Mononuclear cell (primary cell): ENCODE results near the gene COBL. TPM values are rescaled to one million over a fixed set of nuclear protein-coding genes. Genes with fewer than 3 reads are reported as not detected.

Experiments used
- H3K27me3 ChIP-seq: 2 replicates; pipeline ENCODE4 v1.6.0; 2011; ENCODE audit warnings: low read length, control low read depth; ENCODE audit not compliant: insufficient read depth
- H3K4me1 ChIP-seq: 2 replicates; pipeline ENCODE4 v1.5.1; 2011; ENCODE audit warnings: mild to moderate bottlenecking, low read length, control low read depth; ENCODE audit not compliant: insufficient read depth
- H3K4me3 ChIP-seq: 2 replicates; pipeline ENCODE4 v1.5.1; 2011; ENCODE audit warnings: mild to moderate bottlenecking, low read length, moderate library complexity
- H3K9me3 ChIP-seq: 2 replicates; pipeline ENCODE4 v1.5.1; 2011; ENCODE audit warnings: low read depth, mild to moderate bottlenecking, control low read depth, low read length
- total RNA-seq: library from RNA; depleted of rRNA; stranded (reverse); fragments of >200 nt; gene quantifications from one replicate; pipeline ENCODE4 v1.2.3, GENCODE V29; 2012

The COBL gene
- total RNA-seq, 1 donor: 0.10 TPM

- no peaks in the 10 kb centered on the region for H3K27me3 ChIP-seq
- H3K9me3 ChIP-seq: no peaks in the 10 kb centered on the region
- H3K4me1 ChIP-seq: no peaks in the 10 kb centered on the region
- H3K4me3 ChIP-seq: no peak overlapping the region
Observed at GRCh38 chr7:51300762-51301674, 15.6 kb downstream of the COBL start.

- Histone ChIP-seq H3K27me3 (no peaks in the 10 kb centered on the region), H3K4me1 (no peaks in the 10 kb centered on the region), H3K4me3 (no peak overlapping the region), H3K9me3 (no peaks in the 10 kb centered on the region)
Observed at GRCh38 chr7:51299391-51300133, 17.0 kb downstream of the COBL start.

DNA sequence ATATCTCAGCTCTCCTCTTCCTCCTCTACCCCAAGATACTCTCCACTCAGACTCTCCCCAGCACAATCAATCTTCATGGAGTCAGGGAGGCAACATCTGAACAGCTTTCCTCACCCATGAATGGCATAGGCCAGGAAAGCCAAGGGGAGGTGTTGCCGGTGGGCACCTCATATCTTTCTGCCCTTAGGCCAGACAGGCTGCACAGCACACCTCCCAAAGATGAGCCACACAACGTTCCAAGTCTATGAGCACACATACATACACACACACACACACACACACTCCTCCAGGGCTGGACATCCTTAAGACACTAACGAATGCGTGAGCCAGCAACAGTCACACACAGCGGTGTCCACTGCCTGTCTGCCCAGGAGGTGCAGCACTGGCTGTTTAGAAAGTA is 17.7 kb downstream of the COBL start:
- no peaks in the 10 kb centered on the region for H3K27me3 ChIP-seq
- H3K4me3 ChIP-seq: no peak overlapping the region
- H3K9me3 ChIP-seq: no peaks in the 10 kb centered on the region
- H3K4me1 ChIP-seq: no peaks in the 10 kb centered on the region

GRCh38 chr7:51297986-51298385 is 18.6 kb downstream of the COBL start:
- Histone ChIP-seq H3K9me3 (no peaks in the 10 kb centered on the region), H3K4me3 (no peak overlapping the region), H3K27me3 (no peaks in the 10 kb centered on the region), H3K4me1 (no peaks in the 10 kb centered on the region)

DNA sequence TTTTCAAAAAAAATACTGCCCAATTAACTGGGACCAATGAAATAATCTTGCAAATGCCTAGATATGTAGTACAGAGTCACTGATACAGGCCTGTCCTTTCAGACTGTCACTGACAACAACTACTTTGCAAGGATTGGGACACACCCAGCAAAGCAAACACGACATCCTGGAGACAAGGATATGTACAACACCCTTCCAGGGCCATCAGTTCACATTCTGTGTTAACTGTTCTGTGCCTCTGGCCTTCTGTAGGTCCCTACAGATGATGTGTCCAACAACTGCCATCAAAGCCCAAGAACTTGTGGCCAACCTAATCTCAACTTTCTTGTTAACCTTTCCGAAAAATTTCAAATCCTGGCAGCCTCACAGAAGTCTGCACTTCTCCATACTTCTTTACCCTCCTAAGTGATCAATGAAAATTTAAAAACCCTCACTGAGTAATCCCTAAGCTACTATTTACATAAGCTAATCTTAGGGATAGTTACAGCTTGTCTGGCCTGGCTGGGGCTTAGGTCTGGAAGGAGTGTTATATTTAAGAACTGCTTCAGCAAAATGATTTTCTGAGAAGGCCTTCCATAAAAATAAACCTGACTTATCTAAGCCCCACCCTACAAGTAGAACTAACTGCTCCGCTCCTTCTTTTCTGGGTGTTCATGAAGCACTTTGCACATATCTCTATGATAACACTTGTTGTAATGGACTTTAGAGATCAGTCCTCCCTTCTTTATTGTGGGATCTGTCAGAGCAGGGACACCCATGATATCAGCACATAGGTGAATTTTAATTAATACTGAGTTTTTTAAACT is 21.0 kb downstream of the COBL start:
- Histone ChIP-seq H3K4me1 (no peaks in the 10 kb centered on the region), H3K27me3 (no peaks in the 10 kb centered on the region), H3K9me3 (no peaks in the 10 kb centered on the region), H3K4me3 (no peak overlapping the region)

DNA sequence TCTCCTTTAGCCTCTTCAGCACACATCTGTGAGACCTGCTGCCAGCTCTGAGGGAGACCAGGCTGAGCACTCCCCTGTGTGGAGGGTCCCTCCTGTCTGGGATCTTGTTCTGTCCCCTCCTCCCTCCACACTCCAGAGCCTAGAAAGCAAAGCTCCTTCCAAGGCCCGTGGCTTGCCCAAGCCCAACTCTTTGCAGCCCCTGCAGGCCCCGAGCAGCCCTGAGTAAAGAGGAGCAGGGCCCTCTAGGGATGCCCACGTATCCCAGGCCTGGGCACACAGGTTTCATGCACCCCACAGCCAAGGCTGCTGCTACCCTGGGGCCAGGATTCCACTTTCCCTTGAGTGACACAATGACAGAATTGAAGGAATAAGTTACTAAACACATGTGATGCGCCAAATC is 24.0 kb downstream of the COBL start:
- no peak overlapping the region for H3K4me3 ChIP-seq
- H3K4me1 ChIP-seq: no peaks in the 10 kb centered on the region
- H3K27me3 ChIP-seq: no peaks in the 10 kb centered on the region
- H3K9me3 ChIP-seq: no peaks in the 10 kb centered on the region

GRCh38 chr7:51290702-51291540 is 25.7 kb downstream of the COBL start:
- H3K9me3 ChIP-seq: no peaks in the 10 kb centered on the region
- H3K4me3 ChIP-seq: no peak overlapping the region
- H3K27me3 ChIP-seq: no peaks in the 10 kb centered on the region
- no peaks in the 10 kb centered on the region for H3K4me1 ChIP-seq

DNA sequence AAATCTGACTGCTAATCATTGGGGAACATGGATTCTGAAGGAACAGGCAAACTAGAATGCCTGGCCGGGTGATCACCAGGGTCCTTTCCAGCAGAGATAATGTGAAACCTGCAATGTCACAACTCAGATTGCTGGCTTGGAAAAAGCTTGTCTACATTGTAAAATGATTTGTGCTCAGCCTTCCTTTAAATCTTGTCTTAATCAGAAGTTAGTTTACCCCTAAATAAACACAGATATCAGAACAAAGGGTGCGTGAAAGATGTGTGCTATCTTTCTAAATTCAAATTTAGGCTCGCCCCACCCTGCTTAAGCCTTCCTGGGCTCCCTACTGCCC is 26.3 kb downstream of the COBL start:
- no peaks in the 10 kb centered on the region for H3K4me1 ChIP-seq
- no peaks in the 10 kb centered on the region for H3K9me3 ChIP-seq
- H3K4me3 ChIP-seq: no peak overlapping the region
- no peaks in the 10 kb centered on the region for H3K27me3 ChIP-seq

GRCh38 chr7:51289623-51290303 is 26.8 kb downstream of the COBL start:
- Histone ChIP-seq H3K27me3 (no peaks in the 10 kb centered on the region), H3K4me1 (no peaks in the 10 kb centered on the region), H3K9me3 (no peaks in the 10 kb centered on the region), H3K4me3 (no peak overlapping the region)

DNA sequence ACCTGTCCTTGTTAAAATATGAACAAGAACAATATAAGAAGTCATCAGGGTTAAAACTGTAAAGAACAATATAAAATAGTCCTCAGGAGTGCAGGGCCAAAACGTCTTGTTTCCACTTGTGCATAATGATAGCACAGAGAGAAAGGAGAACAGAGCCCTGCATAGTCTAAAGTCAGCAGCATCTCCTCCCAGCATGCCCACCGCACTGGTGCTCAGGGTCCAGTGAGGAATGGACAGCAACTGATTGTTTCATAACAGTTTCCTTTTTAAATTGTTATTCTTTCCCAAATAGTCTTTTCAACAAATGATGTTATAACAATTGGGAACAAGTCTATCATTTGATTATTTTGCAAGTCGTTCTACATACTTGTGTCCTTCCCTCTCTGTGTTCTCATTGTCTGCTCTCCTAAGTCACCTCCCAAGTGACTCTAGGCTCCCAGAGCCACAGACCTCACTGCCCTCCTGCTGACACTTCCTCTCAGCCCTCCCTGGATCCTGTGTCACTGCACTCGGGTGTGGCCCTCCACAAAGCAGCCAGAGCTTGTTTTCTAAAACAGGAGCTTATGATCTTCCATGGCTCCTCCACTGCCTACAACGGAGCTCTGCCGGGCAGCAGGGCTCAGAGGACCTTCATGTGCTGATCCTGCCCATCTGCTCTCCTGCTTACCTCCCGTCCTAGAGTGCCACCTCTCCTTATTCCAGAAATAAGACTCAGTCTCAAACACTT is 27.6 kb downstream of the COBL start:
- Histone ChIP-seq H3K4me3 (no peak overlapping the region), H3K9me3 (no peaks in the 10 kb centered on the region), H3K4me1 (no peaks in the 10 kb centered on the region), H3K27me3 (no peaks in the 10 kb centered on the region)

DNA sequence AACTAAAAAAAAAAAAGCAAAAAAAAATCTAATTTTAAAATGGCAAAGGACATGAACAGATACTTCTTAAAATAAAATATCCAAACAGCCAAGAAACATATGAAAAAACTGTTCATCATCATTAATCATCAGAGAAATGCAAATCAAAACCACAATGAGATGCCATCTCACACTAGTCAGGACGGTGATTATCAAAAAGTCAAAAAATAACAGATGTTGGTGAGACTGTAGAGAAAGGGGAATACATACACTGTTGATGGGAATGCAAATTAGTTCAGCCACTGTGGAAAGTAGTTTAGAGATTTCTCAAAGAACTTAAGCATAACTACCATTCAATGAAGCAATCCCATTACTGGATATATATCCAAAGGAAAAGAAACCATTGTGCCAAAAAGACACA is 30.2 kb downstream of the COBL start:
- H3K9me3 ChIP-seq: peaks cover 6% of the 10 kb centered on the region
- no peaks in the 10 kb centered on the region for H3K4me1 ChIP-seq
- H3K27me3 ChIP-seq: no peaks in the 10 kb centered on the region
- no peak overlapping the region for H3K4me3 ChIP-seq

GRCh38 chr7:51280156-51280555 is 36.5 kb downstream of the COBL start:
- H3K4me1 ChIP-seq: no peaks in the 10 kb centered on the region
- peaks cover 6% of the 10 kb centered on the region for H3K9me3 ChIP-seq
- no peaks in the 10 kb centered on the region for H3K27me3 ChIP-seq
- H3K4me3 ChIP-seq: no peak overlapping the region

GRCh38 chr7:51279391-51280023 is 37.1 kb downstream of the COBL start:
- Histone ChIP-seq H3K27me3 (no peaks in the 10 kb centered on the region), H3K4me1 (no peaks in the 10 kb centered on the region), H3K4me3 (no peak overlapping the region), H3K9me3 (peaks cover 6% of the 10 kb centered on the region)
